ENCODE data around the gene ALOXE3. TPM values are rescaled to one million over a fixed set of nuclear protein-coding genes. Genes with fewer than 3 reads are reported as not detected.

The ALOXE3 gene
- total RNA-seq, 6 donors from 2014 or later = not detected

- WGBS, 2 donors = 75 to 83% methylated on average over 4 of the region's 4 CpGs
- H3K36me3 ChIP-seq = no peaks in the 10 kb centered on the region
- DNase-seq (peak in 1 of 2 donors; percentile 68), ATAC-seq (ENCODE audit: low FRiP score in 2 of 2) (peak in 1 of 2 donors; percentile 61)
- no peak for TF ChIP-seq EP300 (IDR thresholded peaks at IDR 0.05)
- no peak for TF ChIP-seq POLR2AphosphoS5 (IDR thresholded peaks at IDR 0.05)
- TF ChIP-seq POLR2A (IDR thresholded peaks at IDR 0.05) = no peak
- no peak for TF ChIP-seq CTCF (IDR thresholded peaks at IDR 0.05)
- no peak overlapping the region for H3K4me3 ChIP-seq
- no peak overlapping the region for H3K27ac ChIP-seq
- H3K4me1 ChIP-seq = peaks cover 0 to 4% (median 0%) of the 10 kb centered on the region in 4 donors
- H3K27me3 ChIP-seq = no peaks in the 10 kb centered on the region
- no peaks in the 10 kb centered on the region for H3K9me3 ChIP-seq
Measured at GRCh38 chr17:8103549-8103948, 14.8 kb downstream of the ALOXE3 start.

- Histone ChIP-seq H3K4me1 (peaks cover 0 to 4% (median 0%) of the 10 kb centered on the region in 4 donors), H3K36me3 (no peaks in the 10 kb centered on the region), H3K27ac (no peak overlapping the region), H3K27me3 (no peaks in the 10 kb centered on the region), H3K9me3 (no peaks in the 10 kb centered on the region), H3K4me3 (no peak overlapping the region)
- TF ChIP-seq EP300 (IDR thresholded peaks at IDR 0.05) (no peak), CTCF (IDR thresholded peaks at IDR 0.05) (no peak), POLR2A (IDR thresholded peaks at IDR 0.05) (no peak), POLR2AphosphoS5 (IDR thresholded peaks at IDR 0.05) (no peak)
- ATAC-seq (ENCODE audit: low FRiP score in 2 of 2) (no peak), DNase-seq (no peak)
- 71 to 78% methylated on average over 6 of the region's 6 CpGs for WGBS, 2 donors
Measured at GRCh38 chr17:8101721-8102120, 16.6 kb downstream of the ALOXE3 start.

GRCh38 chr17:8100763-8101162, 17.6 kb downstream of the ALOXE3 start:
- Histone ChIP-seq H3K9me3 (no peaks in the 10 kb centered on the region), H3K27ac (no peak overlapping the region), H3K36me3 (no peaks in the 10 kb centered on the region), H3K4me3 (no peak overlapping the region), H3K27me3 (no peaks in the 10 kb centered on the region), H3K4me1 (peaks cover 0 to 4% (median 0%) of the 10 kb centered on the region in 4 donors)
- DNase-seq = no peak
- no peak for TF ChIP-seq EP300 (IDR thresholded peaks at IDR 0.05)
- no peak for TF ChIP-seq POLR2AphosphoS5 (IDR thresholded peaks at IDR 0.05)
- no peak for TF ChIP-seq CTCF (IDR thresholded peaks at IDR 0.05)
- TF ChIP-seq POLR2A (IDR thresholded peaks at IDR 0.05) = no peak
- WGBS, 2 donors = 79 to 87% methylated on average over 2 of the region's 2 CpGs
- ATAC-seq (ENCODE audit: low FRiP score in 2 of 2) = no peak

GRCh38 chr17:8100111-8100510, 18.2 kb downstream of the ALOXE3 start:
- peaks cover 0 to 4% (median 0%) of the 10 kb centered on the region in 4 donors for H3K4me1 ChIP-seq
- 26 to 44% methylated on average over 2 of the region's 2 CpGs for WGBS, 2 donors
- DNase-seq = no peak

More at GRCh38 chr17:8100111-8100510, 18.2 kb downstream of the ALOXE3 start:
- no peak overlapping the region for H3K27ac ChIP-seq
- no peaks in the 10 kb centered on the region for H3K36me3 ChIP-seq
- H3K4me3 ChIP-seq = no peak overlapping the region
- TF ChIP-seq POLR2A (IDR thresholded peaks at IDR 0.05) (no peak), POLR2AphosphoS5 (IDR thresholded peaks at IDR 0.05) (no peak), EP300 (IDR thresholded peaks at IDR 0.05) (no peak), CTCF (IDR thresholded peaks at IDR 0.05) (no peak)
- H3K9me3 ChIP-seq = no peaks in the 10 kb centered on the region
- H3K27me3 ChIP-seq = no peaks in the 10 kb centered on the region
- ATAC-seq (ENCODE audit: low FRiP score in 2 of 2) = no peak

All from upper lobe of left lung (tissue), 6 donors.